Activated T-cell treated with anti-CD3 and anti-CD28 coated beads for 48 hours (primary cell): ENCODE data around the gene TMEM145.

Source experiments
- DNase-seq: peaks from one replicate; pipeline ENCODE4 v3.0.0-alpha.2; 2020; ENCODE audit warnings: low read depth

The TMEM145 gene

GRCh38 chr19:42288881-42289555 is 24.1 kb upstream of the TMEM145 start:
- DNase-seq, result no peak

GRCh38 chr19:42289556-42290041 is 23.5 kb upstream of the TMEM145 start:
- DNase-seq, result no peak

GRCh38 chr19:42290136-42290522 is 23.0 kb upstream of the TMEM145 start:
- no peak for DNase-seq

GRCh38 chr19:42290523-42291434 is 22.3 kb upstream of the TMEM145 start:
- DNase-seq, result peak; percentile 52

DNA sequence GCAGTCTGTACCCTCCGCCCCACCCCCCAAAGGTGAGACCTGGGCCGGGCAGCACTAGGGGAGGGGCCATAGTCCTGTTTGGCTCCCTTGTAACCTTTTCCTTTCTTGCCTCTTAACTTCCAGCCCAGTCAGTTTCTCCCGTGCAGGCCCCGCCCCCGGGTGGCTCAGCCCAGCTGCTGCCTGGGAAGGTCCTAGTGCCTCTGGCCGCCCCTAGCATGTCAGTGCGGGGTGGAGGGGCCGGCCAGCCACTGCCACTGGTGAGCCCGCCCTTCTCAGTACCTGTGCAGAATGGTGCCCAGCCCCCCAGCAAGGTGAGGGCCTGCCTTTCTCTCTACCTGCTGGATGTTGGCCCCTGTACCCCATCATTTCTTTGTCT is 21.7 kb upstream of the TMEM145 start:
- no peak for DNase-seq

DNA sequence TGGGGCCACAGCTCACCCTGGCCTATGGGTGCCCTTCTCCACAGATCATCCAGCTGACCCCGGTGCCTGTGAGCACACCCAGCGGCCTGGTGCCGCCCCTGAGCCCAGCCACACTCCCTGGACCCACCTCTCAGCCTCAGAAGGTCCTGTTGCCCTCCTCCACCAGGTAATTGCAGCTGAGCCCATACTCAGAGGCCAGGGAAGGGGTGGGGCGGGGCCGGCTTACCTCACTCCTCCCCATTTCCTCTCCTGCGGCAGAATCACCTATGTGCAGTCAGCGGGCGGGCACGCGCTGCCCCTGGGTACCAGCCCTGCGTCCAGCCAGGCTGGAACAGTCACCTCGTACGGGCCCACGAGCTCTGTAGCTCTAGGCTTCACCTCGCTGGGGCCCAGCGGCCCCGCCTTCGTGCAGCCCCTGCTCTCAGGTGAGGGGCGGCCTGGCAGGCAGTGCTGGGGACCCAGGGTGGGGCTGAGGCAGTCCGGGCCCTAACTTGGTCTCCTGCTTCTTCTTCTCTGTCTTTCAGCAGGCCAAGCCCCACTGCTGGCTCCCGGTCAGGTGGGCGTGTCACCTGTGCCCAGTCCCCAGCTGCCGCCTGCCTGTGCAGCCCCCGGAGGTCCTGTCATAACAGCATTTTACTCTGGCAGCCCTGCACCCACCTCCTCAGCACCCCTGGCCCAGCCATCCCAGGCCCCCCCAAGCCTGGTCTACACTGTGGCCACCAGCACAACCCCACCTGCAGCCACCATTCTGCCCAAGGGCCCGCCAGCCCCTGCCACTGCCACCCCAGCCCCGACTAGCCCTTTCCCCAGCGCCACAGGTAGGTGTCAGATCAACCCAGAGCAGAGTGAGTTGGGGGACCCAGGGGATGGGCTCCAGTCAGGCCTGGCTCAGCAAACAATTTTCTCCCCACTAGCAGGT is 20.8 kb upstream of the TMEM145 start:
- DNase-seq, result no peak

DNA sequence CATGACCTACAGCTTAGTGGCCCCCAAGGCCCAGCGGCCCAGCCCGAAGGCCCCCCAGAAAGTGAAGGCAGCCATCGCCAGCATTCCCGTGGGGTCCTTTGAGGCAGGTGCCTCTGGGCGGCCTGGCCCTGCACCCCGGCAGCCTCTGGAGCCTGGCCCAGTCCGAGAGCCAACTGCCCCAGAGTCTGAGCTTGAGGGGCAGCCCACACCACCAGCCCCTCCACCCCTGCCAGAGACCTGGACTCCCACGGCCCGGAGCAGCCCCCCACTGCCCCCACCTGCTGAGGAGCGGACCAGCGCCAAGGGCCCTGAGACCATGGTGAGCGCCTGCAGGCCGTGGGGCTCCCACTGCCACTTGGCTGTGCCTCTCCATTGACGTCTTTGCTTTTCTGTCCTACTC is 20.1 kb upstream of the TMEM145 start:
- DNase-seq, result no peak

DNA sequence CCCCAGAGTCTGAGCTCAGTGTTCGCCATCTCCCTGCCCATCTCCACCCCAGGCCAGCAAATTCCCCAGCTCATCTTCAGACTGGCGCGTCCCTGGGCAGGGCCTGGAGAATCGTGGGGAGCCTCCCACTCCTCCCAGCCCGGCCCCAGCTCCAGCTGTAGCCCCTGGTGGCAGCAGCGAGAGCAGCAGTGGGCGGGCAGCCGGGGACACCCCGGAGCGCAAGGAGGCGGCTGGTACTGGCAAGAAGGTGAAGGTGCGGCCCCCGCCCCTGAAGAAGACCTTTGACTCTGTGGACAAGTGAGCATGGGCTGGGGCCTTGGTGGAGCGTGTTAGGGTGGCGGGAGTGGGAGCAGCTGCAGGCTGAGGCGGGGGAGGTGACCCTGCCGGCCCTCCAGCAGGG is 19.6 kb upstream of the TMEM145 start:
- DNase-seq, result no peak

- DNase-seq, result no peak
These were observed 19.2 kb upstream of the TMEM145 start for GRCh38 chr19:42293948-42294347.

DNA sequence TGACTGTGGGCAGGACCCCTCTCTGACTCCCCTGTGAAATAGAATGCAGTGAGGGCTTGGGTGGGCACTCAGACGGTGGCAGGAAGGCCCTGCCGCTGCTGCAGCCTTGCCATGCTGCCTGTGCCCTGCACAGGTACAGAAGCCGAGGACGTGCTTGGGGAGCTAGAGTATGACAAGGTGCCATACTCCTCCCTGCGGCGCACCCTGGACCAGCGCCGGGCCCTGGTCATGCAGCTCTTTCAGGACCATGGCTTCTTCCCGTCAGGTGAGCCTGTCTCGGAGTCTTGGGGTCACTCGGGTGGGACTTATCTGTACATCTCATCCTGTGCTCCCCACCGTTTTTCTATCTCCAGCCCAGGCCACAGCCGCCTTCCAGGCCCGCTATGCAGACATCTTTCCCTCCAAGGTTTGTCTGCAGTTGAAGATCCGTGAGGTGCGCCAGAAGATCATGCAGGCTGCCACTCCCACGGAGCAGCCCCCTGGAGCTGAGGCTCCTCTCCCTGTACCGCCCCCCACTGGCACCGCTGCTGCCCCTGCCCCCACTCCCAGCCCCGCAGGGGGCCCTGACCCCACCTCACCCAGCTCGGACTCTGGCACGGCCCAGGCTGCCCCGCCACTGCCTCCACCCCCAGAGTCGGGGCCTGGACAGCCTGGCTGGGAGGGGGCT is 18.5 kb upstream of the TMEM145 start:
- no peak for DNase-seq

DNA sequence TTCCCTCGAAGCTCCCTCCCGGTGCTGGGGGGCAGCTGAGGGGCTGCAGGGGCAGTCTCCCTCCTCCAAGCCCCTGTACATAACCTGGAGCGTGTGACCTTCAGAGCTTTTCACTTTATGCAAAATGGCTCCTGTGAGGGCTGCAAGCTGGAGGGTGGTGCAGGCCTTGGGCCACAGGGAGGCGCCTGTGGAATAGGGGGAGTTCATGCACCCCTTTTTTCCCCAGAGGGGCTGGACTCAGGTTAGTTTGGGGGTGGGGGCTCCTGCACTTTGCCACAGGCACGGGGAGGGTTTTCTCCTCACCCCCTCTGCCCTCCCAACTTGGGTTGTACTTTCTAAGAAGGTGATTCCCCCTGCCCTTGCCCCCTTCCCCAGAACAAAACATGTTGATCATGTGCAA is 17.8 kb upstream of the TMEM145 start:
- DNase-seq, result no peak

- peak; percentile 84 for DNase-seq
These were observed 17.1 kb upstream of the TMEM145 start for GRCh38 chr19:42295831-42296525.

DNA sequence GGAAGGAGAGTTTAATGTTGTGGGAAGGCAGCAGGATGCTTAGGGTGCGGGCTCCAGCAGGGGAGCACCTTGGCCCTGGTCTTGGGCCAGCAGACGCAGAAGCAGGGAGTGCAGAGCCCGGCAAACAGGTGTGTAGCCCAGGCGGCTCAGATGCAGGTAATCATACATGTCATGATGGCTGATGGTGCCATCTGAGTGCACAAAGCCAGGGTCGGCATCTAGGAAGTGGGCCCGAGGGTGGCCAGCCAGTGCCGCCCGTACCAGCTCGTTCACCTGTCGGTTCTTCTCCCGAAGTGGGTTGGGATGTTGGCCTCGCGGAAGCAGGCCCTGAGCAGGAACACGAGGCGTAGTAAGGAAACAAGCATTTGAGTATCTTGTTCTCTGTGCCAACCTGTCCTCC is 16.1 kb upstream of the TMEM145 start:
- DNase-seq, result no peak

DNA sequence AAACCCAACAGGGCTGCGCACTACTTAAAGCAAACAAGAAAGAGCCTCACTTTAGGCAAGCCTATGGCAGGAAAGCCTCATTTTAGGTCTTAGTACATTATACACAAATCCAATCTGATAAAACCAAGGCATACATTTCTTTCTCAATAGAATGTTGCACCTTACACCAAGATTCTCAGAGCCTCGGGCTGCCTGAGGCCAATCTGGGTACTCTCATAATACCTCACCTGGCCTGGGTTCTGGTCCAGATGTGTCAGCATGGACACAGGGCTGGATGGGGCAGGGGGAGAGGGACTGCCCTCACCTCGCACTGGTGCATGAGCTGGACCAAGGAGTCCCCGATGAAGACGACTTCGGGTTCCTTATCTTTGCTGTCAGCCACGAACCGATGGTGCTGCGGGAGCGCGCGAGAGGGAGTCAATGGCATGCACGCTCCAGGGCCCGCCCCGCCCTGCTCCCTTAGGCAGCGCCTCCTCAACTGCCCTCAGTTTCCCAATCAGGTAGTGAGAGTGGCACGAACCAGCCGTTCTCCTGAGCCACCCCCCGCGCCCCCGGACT is 11.4 kb upstream of the TMEM145 start, which contains the start of gene PRR19:
PRR19 (plus strand) TSS at position 487 of the 558 bp plus-strand sequence. CDS start 7,453 bp downstream, outside the sequence.
- no peak for DNase-seq

GRCh38 chr19:42303101-42303464 is 10.0 kb upstream of the TMEM145 start:
- DNase-seq, result no peak

GRCh38 chr19:42303876-42304275 is 9.2 kb upstream of the TMEM145 start:
- no peak for DNase-seq

- DNase-seq, result no peak
These were observed 6.5 kb upstream of the TMEM145 start for GRCh38 chr19:42306646-42307045.

- no peak for DNase-seq
These were observed 3.4 kb upstream of the TMEM145 start for GRCh38 chr19:42309686-42310085.

GRCh38 chr19:42311657-42312056 is 1.5 kb upstream of the TMEM145 start:
- DNase-seq, result no peak

GRCh38 chr19:42312370-42312769 is 739 bp upstream of the TMEM145 start:
- no peak for DNase-seq
